GM18507 (cell line): ENCODE results near the gene PALMD.
A peak's percentile ranks its signal among the peaks of the same experiment; 100 is the strongest.

Experiments
- DNase-seq: peaks from one replicate; pipeline ENCODE4 v3.0.0; 2011; ENCODE audit warnings: low read depth; ENCODE audit not compliant: insufficient read length; ENCODE audit errors: extremely low spot score
- FAIRE-seq: peaks from 2 replicates; lab custom pipeline; 2011; peaks lifted over from hg19 to GRCh38; lab: Jason Lieb, UNC

The PALMD gene

GRCh38 chr1:99728494-99729235 lies 82.8 kb downstream of the PALMD start:
- FAIRE-seq (peak; percentile 5), DNase-seq (no peak)

- DNase-seq (no peak), FAIRE-seq (peak; percentile 26)
Observed at GRCh38 chr1:99731384-99731783, 85.5 kb downstream of the PALMD start.

- no peak for FAIRE-seq
Observed at GRCh38 chr1:99735852-99736251, 89.9 kb downstream of the PALMD start.

GRCh38 chr1:99737016-99737415 lies 91.1 kb downstream of the PALMD start:
- DNase-seq (no peak), FAIRE-seq (peak; percentile 15)

More at GRCh38 chr1:99735852-99736251, 89.9 kb downstream of the PALMD start:
- DNase-seq = no peak

GRCh38 chr1:99738858-99739465 lies 93.0 kb downstream of the PALMD start:
- DNase-seq (no peak), FAIRE-seq (no peak)

- FAIRE-seq (no peak), DNase-seq (no peak)
Observed at GRCh38 chr1:99740141-99740540, 94.2 kb downstream of the PALMD start.
